ENCODE results near the gene SIGLEC5. TPM values are rescaled to one million over a fixed set of nuclear protein-coding genes. Genes with fewer than 3 reads are reported as not detected.

SIGLEC5 gene
- total and polyA plus RNA-seq, 2 donors (not counting 3 experiments of a cell fraction or from before 2014, with no cell fraction given): not detected

- POLR2A ChIA-PET: no interaction called here
- TF ChIP-seq FOS (IDR thresholded peaks at IDR 0.05; ENCODE audit: borderline replicate concordance, insufficient read depth, low read length) (no peak), MYC (IDR thresholded peaks at IDR 0.05; ENCODE audit: low read depth, low read length) (no peak), JUN (IDR thresholded peaks at IDR 0.05; ENCODE audit: borderline replicate concordance, insufficient read depth, insufficient read length, low read depth) (no peak), EZH2 (IDR thresholded peaks at IDR 0.05; ENCODE audit: borderline replicate concordance, low read depth, low read length, severe bottlenecking) (no peak), POLR2A (IDR thresholded peaks at IDR 0.05; ENCODE audit: low read depth, low read length) (no peak), POLR2AphosphoS5 (IDR thresholded peaks at IDR 0.05; ENCODE audit: insufficient read depth, low read depth, low read length) (no peak), GATA2 (IDR thresholded peaks at IDR 0.05; ENCODE audit: insufficient read depth, insufficient read length, low read depth, low read length) (no peak)
- TF ChIP-seq, protein P1, sequence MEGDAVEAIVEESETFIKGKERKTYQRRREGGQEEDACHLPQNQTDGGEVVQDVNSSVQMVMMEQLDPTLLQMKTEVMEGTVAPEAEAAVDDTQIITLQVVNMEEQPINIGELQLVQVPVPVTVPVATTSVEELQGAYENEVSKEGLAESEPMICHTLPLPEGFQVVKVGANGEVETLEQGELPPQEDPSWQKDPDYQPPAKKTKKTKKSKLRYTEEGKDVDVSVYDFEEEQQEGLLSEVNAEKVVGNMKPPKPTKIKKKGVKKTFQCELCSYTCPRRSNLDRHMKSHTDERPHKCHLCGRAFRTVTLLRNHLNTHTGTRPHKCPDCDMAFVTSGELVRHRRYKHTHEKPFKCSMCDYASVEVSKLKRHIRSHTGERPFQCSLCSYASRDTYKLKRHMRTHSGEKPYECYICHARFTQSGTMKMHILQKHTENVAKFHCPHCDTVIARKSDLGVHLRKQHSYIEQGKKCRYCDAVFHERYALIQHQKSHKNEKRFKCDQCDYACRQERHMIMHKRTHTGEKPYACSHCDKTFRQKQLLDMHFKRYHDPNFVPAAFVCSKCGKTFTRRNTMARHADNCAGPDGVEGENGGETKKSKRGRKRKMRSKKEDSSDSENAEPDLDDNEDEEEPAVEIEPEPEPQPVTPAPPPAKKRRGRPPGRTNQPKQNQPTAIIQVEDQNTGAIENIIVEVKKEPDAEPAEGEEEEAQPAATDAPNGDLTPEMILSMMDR (IDR thresholded peaks at IDR 0.05; ENCODE audit: extremely low read depth in 1 of 2, insufficient read depth in 1 of 2, low read depth in 1 of 2, low read length in 2 of 2): no peak
- TF ChIP-seq, protein P2, sequence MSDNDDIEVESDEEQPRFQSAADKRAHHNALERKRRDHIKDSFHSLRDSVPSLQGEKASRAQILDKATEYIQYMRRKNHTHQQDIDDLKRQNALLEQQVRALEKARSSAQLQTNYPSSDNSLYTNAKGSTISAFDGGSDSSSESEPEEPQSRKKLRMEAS (IDR thresholded peaks at IDR 0.05; ENCODE audit: insufficient read depth, insufficient read length): no peak
- H2AFZ ChIP-seq (ENCODE audit: low read depth, low read length): no peak overlapping the region
- no peaks in the 10 kb centered on the region for H3K27me3 ChIP-seq (ENCODE audit: control insufficient read depth in 2 of 2, insufficient read depth in 2 of 2, low read length in 2 of 2)
- intact Hi-C loops (cut with micrococcal nuclease) (no loop called here), dilution Hi-C loops (cut with MboI; ENCODE audit: extremely low pct_ligation_motif_present, low sequenced_read_pairs) (no loop called here)
- H4K20me1 ChIP-seq (replicated peaks; ENCODE audit: control insufficient read depth, extremely low read depth, insufficient read depth, low read length): no peaks in the 10 kb centered on the region
- H3K9me3 ChIP-seq (replicated peaks; ENCODE audit: control insufficient read depth, insufficient read depth, low read length): no peaks in the 10 kb centered on the region
- H3K36me3 ChIP-seq (ENCODE audit: control insufficient read depth in 2 of 2, extremely low read depth in 1 of 2, insufficient read depth in 2 of 2, low read length in 2 of 2): no peaks in the 10 kb centered on the region
- H3K4me1 ChIP-seq (ENCODE audit: control insufficient read depth, extremely low read depth, insufficient read depth, low read length): no peaks in the 10 kb centered on the region
- CTCF ChIA-PET: interaction anchor here (1.6 to 2.0 kb wide), 3 partner anchors 13 to 36 kb away, joined by 4 to 7 read pairs (median 6); no protein-coding TSS in a partner anchor
- FAIRE-seq (no peak), DNase-seq (ENCODE audit: low read depth, low spot score) (no peak)
- no TSS peak for BruUV-seq (replicated peaks)
- no peak overlapping the region for H3K4me3 ChIP-seq (replicated peaks in 1 of 3; ENCODE audit: insufficient read depth in 1 of 3, low read depth in 1 of 3, low read length in 3 of 3)
- H3K9ac ChIP-seq (replicated peaks; ENCODE audit: extremely low read depth, insufficient read depth, low read length): no peak overlapping the region
- H3K9me1 ChIP-seq (replicated peaks; ENCODE audit: control insufficient read depth, extremely low read depth, insufficient read depth, low read length): no peaks in the 10 kb centered on the region
- H3K27ac ChIP-seq (ENCODE audit: insufficient read depth, low read depth, low read length): no peak overlapping the region
- no peak overlapping the region for H3K4me2 ChIP-seq (ENCODE audit: insufficient read depth, low read length)
- no peaks in the 10 kb centered on the region for H3K79me2 ChIP-seq (ENCODE audit: control insufficient read depth, insufficient read depth, low read length)
These were observed 9.0 kb downstream of the SIGLEC5 start for GRCh38 chr19:51621178-51621577.
